GM18870 (cell line): ENCODE results near the gene COBL.

Experiments used
- ATAC-seq: cut with Tn5 transposase; IDR thresholded peaks from one replicate; pipeline ENCODE4 v1.9.1; 2021; ENCODE audit warnings: moderate library complexity; ENCODE audit not compliant: unreplicated experiment

COBL gene

DNA sequence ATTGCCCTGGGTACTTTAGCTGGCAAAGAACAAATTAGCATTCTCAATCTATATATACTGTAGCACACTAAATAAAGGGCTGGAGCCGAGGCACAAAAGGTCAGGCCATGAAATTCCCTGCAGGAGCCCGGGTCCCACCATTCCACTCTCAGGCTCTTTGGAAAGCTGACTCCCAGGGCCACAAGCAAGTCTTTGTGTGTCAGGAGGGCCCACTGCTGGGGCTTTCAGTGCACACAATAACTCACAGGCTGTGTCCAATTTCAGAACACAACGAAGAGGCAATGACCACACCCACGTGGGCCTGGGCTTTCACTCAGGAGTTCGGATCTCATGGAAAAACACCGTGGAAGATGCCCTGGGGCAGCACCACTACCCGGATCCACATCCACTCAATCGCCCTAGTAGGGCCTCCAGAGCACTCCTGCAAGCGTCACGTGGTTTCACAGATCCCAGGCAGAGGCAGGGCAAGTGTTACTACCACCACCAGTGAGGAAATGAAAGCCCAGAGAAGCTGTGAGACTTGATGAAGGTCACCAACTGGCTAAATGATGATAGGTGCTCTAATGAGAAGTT lies 60.3 kb downstream of the COBL start:
- no peak for ATAC-seq

DNA sequence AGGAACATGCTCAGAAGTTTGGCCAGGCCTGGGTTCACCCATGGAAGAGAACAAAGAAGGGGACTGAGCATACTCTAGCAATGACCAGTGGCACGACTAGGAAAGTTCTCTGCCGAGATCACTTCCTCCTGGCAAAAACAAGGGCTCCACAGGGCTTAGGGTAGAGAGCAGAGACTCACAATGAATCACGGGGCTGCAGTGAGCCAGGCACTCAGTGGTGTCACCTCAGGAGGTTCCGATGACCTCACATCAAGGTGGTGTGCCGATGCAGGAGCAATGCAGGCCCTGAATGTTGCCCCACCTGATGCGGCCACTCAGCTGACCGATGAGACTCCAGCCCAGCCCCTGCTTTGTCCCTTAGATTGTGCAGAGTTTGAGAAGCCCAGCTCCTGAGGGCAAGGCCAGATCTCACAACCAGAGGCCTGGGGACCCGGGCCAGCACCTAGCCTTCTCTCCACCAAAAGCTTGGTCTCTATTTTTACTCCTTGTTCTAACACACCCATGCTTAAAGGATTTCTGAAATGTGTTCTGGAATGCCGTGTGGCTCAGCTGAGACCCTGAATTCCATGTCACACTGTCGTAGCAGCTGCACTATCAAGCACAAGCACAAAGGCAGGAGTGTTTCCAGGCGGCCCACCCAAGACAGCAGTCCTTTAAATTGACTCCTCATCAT lies 60.9 kb downstream of the COBL start:
- no peak for ATAC-seq

DNA sequence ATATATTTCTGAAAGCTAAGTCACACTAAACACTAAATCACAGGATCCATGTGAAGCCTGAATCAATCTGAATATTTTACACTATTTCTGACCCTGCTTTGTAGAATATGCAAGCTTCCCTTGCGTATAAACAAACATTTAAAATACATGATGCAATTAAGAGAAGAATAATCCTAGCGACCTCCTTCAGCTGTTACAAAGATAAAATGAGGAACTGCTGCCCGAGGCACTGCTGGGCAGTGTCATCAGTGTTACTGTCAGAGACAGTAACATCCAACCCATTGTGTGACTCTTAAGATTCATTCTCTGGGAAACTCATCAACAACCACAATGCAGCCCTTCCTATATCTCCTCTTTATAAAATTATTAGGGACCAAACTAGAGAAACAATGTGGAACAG lies 61.6 kb downstream of the COBL start:
- ATAC-seq = no peak

DNA sequence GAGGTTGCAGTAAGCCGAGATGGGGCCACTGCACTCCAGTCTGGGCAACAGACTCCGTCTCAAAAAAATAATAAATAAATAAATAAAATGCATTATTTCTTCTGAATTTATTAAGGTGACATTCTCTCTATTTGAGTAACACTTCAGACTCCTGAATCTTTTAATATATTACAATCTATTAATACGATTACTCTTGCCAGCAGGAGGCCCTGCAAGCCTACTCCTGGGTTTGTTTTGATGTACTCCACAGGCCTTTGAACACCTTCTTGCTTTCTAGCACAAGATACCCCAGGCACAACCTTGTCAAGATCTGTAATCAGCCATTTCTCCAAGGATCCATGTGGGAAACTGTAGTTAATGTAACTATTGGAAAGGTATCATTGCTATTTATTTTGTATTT lies 63.5 kb downstream of the COBL start:
- no peak for ATAC-seq

DNA sequence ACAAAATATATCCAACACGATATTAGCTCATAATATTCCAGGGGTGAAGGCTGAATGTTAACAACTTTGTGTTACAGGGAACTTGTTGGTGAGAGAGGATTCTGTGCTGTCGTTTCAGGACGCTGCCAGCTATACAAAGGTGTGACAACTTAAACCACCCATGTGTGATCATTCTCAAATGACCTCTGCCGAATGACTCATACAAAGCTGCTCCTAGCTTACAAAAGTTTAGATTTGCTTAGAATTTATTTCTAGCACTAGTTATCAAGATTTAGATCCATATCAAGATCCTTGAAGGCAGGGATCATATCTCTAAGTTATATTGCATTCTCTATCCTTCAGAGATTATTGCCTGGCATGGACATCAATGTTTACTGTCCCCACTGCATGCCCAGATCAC lies 65.3 kb downstream of the COBL start:
- ATAC-seq = no peak

DNA sequence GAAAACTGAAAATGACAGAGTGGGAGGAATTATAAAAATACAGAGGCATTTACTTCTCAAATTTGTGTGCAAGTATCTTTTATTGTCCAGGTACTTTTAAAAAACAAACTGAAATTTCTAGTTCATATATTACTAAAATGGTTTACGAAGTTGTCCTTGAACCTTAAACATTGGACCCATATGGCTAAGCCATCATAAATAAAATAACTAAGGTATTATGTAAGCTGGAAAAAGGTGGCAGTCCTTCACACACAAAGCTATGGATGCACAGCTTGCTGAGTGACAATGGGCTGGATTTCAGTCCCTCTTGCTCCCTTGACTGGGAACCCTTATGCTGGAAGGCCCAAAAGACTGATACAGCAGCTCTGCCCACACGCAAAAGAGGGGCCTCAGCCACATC lies 66.1 kb downstream of the COBL start:
- ATAC-seq = no peak

DNA sequence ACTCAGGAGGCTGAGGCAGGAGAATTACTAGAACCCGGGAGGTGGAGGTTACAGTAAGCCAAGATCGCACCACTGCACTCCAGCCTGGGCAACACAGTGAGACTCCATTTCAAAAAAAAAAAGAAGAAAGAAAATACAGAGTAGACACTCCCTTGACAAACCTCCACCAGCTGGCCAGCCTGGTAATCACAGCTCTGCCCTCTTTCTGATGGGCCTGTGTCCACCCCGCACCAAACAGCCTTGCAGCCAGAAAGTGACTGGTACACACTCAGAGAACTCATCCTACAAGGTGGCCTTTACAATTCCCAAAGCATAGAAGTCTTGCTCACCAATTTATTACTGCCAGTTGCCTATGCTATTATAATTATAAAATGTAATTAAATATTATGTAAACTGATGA lies 66.6 kb downstream of the COBL start:
- ATAC-seq = no peak

DNA sequence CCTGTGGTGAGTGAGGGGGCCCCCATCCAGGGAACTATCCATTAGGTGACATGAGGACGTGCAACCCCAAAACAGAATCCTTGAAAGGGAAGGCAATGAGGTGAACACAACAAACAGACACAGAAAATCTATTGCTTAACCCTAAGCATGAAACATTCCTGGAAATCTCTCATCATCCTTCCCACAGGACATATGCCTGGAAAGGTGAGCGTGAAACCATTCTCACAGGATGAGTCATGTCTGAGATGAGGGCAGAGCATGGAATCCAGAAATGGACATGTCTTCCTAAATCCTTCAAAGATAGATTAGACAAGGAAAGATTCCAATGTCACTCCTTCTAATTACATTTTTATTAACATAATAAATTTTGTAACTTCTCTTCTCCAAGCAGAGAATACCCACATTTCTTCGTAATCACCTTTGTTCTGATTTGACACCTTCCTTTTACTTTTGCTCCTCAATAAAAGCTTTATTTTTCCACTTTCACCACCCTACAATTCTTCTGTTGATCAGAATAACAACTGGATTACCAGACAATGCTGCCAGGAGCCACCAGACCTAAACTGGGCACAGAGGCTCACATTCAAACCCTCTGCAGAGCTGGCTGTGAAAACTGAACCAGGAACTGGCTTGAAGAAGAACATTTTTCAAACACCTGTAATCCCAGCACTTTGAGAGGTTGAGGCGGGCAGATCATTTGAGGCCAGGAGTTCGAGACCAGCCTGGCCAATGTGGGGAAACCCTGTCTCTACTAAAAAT lies 67.2 kb downstream of the COBL start:
- no peak for ATAC-seq

DNA sequence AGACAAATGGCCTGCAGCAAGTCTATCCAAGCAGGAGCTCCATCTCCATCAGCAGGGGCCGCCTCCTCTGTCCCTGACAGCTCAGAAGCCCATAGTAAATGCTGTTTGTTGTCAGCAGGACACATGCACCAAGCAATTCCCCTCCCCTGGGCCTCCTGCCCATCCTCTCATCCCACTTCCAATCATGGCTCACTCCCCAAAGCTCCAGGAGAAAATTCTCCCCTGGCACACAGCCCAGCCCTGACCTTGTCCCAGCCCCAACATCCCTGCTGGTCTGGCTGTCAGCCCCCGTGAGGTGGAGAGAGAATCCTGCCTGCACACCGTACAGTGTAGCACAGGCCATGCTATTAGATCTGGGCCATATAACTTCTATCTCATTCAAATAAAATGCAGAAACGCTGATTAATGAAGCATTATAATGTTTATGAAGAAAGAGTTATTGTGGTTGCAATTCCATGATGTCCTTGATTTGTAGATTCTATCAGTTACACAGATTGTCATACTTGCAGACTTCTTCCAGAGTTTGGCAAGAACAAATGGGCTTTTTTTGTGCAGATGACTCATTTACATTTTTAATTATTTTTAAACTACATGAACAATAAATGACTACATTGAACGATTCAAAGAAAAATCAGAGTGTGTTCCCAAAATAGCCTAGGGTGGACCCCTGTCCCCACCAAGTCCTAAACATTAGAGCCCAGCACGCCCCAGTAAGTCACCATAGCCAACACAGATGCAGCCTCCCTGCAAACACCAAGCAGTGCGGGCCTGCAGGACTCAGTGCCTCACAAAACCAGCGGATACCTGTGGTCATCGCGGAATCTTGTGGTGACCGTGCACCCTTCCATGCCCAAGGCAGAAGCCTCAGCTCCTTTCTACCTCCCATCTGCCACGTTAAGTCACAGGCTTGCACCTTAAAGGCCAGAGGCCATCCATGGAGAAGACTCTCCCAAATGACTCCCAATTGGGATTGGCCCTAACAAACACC lies 70.1 kb downstream of the COBL start:
- ATAC-seq = no peak

DNA sequence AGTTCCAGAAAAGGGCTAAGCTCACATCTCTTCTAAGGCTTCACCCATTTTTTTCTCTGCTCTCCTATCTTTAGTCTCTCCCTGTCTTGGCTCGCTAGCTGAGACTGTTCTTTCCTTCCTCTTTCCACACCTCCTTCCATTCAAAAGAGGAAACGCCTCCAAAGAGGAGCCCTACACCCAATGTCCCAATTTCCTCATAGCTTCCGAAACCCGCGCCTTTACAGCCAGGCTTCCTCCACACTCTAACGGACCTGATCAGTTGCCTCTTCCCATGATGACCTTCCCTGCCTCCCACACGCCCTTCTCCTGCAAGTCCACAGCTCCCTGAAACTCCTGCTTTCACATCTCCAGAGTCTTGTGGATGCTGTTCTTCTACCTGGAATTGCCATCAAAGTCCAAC lies 71.7 kb downstream of the COBL start:
- ATAC-seq = no peak

DNA sequence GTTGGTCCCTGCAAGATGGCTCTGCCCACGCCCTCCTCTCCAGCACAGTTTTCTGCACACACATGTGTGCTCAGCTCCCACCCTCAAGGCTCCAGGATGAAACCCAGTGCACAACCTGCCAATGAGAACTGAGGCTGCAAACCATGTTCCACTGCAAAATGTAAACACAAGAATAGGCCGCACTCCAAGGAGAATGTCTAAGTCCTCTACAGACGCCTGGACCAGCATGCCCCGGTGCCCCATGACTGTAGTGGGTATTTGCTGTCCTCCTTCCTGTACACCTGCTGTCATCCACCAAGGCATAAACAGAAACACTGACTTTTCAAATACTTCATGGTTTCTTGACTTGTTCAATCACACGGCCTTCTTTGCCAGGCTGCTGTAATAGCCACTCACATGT lies 72.6 kb downstream of the COBL start:
- no peak for ATAC-seq

DNA sequence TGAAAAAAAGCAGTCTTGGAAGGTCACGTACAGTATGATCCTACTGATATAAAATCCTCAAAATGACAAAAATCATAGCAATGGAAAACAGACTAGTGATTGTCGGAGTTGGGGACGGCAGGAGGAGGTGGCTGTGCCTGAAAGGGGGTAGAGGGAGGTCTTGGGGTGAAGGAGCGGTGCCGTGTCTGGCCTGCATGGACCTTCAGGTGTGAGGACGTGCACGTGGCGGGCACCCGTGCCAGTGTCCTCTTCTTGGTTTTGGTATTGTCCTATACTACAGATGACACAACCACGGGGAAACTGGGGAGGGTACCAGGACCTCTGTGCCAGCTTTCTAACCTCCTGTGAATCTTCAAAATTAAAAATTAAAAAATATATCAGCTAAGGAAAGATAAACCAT lies 73.0 kb downstream of the COBL start:
- no peak for ATAC-seq

DNA sequence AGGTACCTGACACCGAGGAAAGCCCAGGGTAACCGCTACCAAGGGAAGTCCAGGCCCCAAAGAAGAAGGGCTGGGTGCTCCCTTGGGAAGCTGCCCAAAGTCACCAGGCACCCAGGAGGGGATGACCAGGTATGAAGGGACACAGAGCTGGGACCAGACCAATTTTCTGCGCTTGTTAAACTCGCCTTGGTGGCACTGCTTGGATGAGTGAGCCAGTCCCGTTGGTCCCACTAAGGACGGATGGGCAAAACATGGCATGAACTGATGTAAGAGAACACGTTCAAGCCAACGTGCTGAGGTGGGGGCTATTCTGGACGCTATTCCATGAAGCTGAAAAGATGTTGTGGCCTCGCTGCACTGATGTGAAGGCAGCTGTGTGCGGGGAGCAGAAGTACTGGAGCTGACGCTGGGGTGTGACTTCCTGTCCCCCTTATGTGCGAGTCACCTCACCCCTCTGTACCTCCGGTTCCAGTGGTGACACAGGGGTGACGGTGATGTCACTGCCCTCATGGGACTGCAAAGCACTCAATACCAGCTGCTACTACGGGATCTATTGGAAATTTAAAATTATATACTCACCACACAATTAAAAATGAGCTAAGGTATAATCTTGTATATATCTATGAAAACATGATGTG lies 73.6 kb downstream of the COBL start:
- ATAC-seq = no peak

DNA sequence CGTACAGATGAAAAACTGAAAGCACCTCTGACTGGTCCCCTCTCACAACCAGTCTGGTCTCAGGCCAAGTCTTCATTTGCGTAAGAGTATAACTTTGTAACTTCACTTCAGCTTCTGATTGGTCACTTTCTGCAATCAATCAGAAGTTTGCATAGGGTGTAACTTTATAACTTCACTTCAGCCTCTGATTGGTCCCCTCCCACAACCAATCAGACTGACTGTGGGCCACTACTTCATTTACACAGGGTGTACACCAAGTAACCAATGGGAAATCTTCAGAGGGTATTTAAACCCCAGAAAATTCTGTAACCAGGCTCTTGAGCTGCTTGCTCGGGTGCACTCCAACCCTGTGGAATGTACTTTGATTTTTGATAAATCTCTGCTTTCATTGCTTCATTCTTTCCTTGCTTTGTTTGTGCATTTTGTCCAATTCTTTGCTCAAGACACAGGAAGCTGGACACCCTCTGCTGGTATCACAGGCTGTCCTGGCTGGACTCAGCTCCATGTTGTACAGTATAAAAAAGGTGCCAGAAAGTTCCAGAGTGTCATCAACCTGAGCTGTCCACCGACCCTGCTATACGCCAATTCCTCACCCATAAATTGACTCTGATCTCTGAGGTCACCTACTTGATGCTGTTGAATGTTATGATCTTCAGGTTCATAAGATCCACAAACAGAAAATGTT lies 74.5 kb downstream of the COBL start:
- no peak for ATAC-seq

DNA sequence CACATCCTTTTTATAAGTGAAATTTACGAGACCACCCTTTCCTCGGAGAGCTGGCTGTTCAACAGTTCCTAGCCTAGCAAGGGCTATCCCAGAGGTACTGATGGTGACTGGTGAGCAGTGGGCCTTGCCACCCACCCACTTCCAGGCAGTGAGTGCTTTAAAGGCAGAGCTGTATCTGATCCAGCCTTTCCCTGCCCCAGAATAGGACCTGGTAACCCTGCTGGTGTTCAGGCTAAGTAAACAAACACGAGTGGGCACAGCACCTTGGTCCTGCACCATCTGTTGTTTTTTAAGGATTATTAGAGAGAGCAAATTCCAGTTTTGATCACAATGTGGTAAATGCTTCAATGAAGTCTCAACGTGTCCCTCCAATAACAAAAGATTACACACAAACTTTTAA lies 75.7 kb downstream of the COBL start:
- no peak for ATAC-seq

DNA sequence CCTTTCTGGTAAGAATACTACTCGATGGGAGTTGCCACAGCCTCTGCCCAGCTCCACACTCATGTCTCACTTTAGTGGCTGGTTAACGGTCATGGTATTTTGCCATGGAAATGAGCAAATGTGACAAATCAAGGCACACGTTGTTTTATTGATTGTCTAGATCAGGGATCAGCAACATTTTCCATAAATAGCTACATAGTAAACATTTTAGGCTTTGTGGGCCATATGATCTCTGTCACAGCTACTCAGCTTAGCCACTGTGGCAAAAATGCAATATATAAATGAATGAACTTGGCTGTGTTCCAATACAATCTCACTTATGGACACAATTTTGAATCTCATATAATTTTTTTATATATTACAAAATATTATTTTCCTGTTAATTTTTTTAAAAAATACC lies 76.9 kb downstream of the COBL start:
- ATAC-seq = no peak

DNA sequence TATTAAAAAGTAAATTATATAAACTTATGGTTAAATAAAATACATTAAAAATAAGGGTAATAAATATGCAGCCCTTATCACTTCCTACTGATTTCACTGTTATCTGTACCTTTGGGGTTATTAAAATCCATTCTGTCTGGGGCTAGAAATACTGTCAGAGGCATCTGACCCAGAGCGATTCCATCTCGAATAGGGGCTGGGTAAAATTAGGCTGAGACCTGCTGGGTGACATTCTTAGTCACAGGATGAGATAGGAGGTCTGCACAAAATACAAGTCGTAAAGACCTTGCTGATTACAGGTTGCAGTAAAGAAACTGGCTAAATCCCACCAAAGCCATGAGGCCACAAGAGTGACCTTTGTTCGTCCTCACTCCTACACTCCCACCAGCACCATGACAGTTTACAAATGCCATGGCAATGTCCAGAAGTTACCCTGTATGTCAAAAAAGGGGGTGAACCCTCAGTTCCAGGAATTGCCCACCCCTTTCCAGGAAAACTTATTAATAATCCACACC lies 77.6 kb downstream of the COBL start:
- ATAC-seq = no peak

DNA sequence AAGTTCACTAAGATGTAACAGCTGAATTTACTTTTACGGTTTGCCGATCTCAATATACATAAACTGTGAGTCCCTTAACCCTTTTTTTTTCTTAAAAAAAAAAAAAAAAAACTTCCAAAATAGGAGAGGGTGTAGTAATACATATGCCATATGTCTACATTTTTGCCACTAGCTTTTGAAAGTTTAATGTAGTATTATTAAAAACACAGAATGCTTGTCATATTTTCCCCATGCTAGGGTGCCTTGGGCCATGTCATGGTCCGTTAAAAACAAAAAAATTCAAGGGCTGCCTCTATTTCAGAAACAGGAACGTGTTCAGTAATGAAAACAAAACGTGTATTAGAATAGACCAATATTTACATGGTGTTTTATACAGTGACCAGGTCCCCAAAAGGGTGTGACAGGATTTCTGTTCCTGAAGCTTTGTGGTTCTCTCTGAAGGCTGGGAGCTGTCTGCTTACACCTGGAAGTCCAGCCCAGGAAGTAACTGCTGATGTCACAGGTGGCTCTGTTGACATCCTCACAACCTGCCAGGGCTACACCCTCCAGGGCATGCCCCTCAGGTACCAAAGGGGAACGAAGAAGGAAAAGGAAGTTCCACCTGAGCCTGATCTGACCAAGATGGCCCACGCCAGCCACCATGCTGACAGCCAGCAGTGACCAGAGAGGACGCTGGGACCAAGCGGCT lies 79.0 kb downstream of the COBL start:
- ATAC-seq = no peak

DNA sequence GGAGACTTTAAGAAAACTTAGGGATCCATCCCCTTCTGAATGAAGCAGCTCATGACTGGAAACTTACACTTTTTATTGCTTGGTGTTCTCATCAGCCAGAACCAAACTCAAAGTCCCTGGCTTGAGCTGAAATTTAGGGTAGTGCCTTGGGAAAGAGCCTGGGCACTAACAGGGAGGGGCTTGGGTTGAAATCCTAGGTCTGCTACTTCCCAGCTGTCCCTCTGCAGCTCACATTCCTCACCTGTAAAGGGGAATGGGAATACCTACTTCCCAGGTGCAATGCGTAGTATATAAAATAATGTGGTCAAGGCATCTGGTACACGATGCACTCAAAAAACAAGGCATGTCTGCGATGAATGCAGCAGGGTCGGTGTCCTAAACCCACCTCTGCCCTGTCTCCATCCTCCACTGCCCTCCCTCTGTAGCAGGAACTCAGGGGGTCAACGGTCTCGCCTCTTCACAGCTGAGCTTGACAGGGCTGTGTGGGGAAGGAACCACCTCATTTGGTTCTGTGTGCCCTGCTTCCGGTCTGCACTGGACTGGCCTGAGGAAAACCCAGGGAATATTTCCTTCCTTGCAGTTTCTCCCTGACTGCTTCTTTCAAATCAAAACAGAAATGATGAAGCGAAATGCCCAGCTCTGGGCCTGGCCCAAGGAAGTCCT lies 80.0 kb downstream of the COBL start:
- ATAC-seq = no peak
